GM12878 (cell line): ENCODE measurements around the gene ANKRD33B. TPM values are rescaled to one million over a fixed set of nuclear protein-coding genes. Genes with fewer than 3 reads are reported as not detected.

Experiments used
- ATF7 ChIP-seq: fragments of 450-650 bp; IDR thresholded peaks from 2 replicates; pipeline ENCODE4 v1.6.1; 2016; ENCODE audit warnings: low read depth, mild to moderate bottlenecking
- CBX5 ChIP-seq: sonication (generic); IDR thresholded peaks from 2 replicates; pipeline ENCODE4 v1.6.1; 2016; ENCODE audit warnings: low read depth, moderate library complexity, mild to moderate bottlenecking, inconsistent platforms
- MEF2A ChIP-seq: IDR thresholded peaks from 2 replicates; pipeline ENCODE4 v1.6.1; 2011; ENCODE audit warnings: low read depth, mild to moderate bottlenecking, low read length, moderate library complexity; ENCODE audit not compliant: insufficient read depth
- NFYA ChIP-seq: IDR thresholded peaks from 2 replicates; pipeline ENCODE4 v1.6.1; 2011; ENCODE audit warnings: low read depth, mild to moderate bottlenecking, low read length, improper control_type of control experiment, borderline replicate concordance
- NR2C2 ChIP-seq: IDR thresholded peaks from 2 replicates; pipeline ENCODE4 v1.6.1; 2011; ENCODE audit warnings: borderline replicate concordance, low read depth; ENCODE audit not compliant: control insufficient read depth, insufficient read length
- POLR2AphosphoS2 ChIP-seq: IDR thresholded peaks from 2 replicates; pipeline ENCODE4 v1.6.1; 2011; ENCODE audit warnings: low read depth, mild to moderate bottlenecking, low read length, improper control_type of control experiment, moderate library complexity
- ZNF622 ChIP-seq: fragments of 450-650 bp; IDR thresholded peaks from 2 replicates; pipeline ENCODE4 v1.6.1; 2017; ENCODE audit warnings: mild to moderate bottlenecking, inconsistent platforms
- polyA plus RNA-seq, 11 experiments: library from polyadenylated mRNA; depleted of rRNA in 4 of 11; unstranded in 6 of 11; stranded (reverse) in 5 of 11; fragments of >200 nt; fragmentation: Nextera tagmentation in 4 of 11; fragmentation: Illumina TruSeq in 1 of 11; extraction: Ambion mirVana in 4 of 11; extraction: Trizol in 1 of 11; gene quantifications; 1 replicate in 1 of 11; 2 replicates in 10 of 11; pipeline versions ENCODE4 v1.2.1 to v1.2.3, GENCODE V29; 2011 to 2016; ENCODE audit warnings: inconsistent platforms in 2 of 11, missing spikeins in 2 of 11, low read depth in 1 of 11
- total RNA-seq, 4 experiments: library from RNA; depleted of rRNA in 3 of 4; stranded (reverse); fragments of >200 nt in 3 of 4; fragmentation: Illumina TruSeq in 1 of 4; extraction: Trizol in 1 of 4; gene quantifications; 2 replicates each; pipeline versions ENCODE4 v1.2.1 to v1.2.3, GENCODE V29; 2013 to 2021
- TF ChIP-seq, protein P1 (sequence below): fragments of 450-650 bp; IDR thresholded peaks from 2 replicates; pipeline ENCODE4 v1.6.1; 2017; ENCODE audit warnings: mild to moderate bottlenecking, moderate library complexity
- TF ChIP-seq, protein P2 (sequence below): IDR thresholded peaks from 2 replicates; pipeline ENCODE4 v1.6.1; 2011; ENCODE audit warnings: borderline replicate concordance, low read depth, mild to moderate bottlenecking, moderate library complexity, low read length; ENCODE audit not compliant: insufficient read depth, poor library complexity, severe bottlenecking
- TF ChIP-seq, protein P3 (sequence below): fragments of 150-350 bp; IDR thresholded peaks from 2 replicates; pipeline ENCODE4 v1.6.1; 2016; ENCODE audit warnings: low read depth, low read length

ANKRD33B gene
- total and polyA plus RNA-seq, 10 of the 15 experiments (the other 5 are each of a cell fraction or from before 2014, with no cell fraction given): 4.9 to 61.6 (median 15.6) TPM

DNA sequence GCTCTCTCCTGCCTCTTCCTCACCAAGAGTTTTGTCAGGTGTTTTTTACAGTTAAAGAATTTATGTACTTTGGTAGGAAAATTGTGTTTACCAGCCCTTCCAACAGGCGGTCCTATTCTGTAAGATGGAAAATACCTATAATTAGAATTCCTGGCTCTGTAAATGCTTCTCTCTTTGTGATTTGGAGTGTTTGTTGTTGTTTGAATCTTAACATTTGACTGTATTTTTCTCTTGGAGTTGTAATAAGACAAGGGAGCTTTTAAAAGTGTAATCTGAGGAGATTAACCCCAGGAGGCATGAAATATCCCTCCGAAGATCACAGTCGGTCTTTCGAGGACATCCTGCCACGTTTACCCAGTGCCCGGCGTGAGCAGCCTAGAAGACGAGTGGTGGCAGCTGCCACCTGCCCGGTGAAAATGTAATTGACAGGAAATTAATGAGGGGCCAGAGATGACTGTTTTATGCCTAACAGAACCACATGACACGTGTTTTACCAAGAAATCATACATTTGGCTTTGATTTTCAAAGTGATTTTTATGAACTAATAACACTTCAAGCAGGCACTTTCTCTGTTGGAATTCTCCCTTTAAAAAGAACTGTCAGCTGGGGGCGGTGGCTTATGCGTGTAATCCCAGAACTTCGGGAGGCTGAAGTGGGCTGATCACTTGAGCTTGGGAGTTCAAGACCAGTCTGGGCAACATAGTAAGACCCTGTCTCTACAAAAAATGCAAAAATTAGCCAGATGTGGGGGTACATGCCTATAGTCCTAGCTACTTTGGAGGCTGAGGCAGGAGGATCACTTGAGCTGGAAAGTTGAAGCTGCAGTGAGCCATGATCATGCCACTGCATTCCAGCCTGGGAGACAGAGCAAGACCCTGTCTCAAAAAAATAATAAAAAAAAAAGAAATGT, 20.0 kb downstream of the ANKRD33B start (continued):
- TF ChIP-seq, protein P1, sequence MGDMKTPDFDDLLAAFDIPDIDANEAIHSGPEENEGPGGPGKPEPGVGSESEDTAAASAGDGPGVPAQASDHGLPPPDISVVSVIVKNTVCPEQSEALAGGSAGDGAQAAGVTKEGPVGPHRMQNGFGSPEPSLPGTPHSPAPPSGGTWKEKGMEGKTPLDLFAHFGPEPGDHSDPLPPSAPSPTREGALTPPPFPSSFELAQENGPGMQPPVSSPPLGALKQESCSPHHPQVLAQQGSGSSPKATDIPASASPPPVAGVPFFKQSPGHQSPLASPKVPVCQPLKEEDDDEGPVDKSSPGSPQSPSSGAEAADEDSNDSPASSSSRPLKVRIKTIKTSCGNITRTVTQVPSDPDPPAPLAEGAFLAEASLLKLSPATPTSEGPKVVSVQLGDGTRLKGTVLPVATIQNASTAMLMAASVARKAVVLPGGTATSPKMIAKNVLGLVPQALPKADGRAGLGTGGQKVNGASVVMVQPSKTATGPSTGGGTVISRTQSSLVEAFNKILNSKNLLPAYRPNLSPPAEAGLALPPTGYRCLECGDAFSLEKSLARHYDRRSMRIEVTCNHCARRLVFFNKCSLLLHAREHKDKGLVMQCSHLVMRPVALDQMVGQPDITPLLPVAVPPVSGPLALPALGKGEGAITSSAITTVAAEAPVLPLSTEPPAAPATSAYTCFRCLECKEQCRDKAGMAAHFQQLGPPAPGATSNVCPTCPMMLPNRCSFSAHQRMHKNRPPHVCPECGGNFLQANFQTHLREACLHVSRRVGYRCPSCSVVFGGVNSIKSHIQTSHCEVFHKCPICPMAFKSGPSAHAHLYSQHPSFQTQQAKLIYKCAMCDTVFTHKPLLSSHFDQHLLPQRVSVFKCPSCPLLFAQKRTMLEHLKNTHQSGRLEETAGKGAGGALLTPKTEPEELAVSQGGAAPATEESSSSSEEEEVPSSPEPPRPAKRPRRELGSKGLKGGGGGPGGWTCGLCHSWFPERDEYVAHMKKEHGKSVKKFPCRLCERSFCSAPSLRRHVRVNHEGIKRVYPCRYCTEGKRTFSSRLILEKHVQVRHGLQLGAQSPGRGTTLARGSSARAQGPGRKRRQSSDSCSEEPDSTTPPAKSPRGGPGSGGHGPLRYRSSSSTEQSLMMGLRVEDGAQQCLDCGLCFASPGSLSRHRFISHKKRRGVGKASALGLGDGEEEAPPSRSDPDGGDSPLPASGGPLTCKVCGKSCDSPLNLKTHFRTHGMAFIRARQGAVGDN: no peak
- TF ChIP-seq MEF2A (no peak), ZNF622 (no peak), CBX5 (no peak), NFYA (no peak), NR2C2 (no peak), ATF7 (no peak), POLR2AphosphoS2 (no peak)
- TF ChIP-seq, protein P2, sequence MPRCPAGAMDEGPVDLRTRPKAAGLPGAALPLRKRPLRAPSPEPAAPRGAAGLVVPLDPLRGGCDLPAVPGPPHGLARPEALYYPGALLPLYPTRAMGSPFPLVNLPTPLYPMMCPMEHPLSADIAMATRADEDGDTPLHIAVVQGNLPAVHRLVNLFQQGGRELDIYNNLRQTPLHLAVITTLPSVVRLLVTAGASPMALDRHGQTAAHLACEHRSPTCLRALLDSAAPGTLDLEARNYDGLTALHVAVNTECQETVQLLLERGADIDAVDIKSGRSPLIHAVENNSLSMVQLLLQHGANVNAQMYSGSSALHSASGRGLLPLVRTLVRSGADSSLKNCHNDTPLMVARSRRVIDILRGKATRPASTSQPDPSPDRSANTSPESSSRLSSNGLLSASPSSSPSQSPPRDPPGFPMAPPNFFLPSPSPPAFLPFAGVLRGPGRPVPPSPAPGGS: no peak
- TF ChIP-seq, protein P3, sequence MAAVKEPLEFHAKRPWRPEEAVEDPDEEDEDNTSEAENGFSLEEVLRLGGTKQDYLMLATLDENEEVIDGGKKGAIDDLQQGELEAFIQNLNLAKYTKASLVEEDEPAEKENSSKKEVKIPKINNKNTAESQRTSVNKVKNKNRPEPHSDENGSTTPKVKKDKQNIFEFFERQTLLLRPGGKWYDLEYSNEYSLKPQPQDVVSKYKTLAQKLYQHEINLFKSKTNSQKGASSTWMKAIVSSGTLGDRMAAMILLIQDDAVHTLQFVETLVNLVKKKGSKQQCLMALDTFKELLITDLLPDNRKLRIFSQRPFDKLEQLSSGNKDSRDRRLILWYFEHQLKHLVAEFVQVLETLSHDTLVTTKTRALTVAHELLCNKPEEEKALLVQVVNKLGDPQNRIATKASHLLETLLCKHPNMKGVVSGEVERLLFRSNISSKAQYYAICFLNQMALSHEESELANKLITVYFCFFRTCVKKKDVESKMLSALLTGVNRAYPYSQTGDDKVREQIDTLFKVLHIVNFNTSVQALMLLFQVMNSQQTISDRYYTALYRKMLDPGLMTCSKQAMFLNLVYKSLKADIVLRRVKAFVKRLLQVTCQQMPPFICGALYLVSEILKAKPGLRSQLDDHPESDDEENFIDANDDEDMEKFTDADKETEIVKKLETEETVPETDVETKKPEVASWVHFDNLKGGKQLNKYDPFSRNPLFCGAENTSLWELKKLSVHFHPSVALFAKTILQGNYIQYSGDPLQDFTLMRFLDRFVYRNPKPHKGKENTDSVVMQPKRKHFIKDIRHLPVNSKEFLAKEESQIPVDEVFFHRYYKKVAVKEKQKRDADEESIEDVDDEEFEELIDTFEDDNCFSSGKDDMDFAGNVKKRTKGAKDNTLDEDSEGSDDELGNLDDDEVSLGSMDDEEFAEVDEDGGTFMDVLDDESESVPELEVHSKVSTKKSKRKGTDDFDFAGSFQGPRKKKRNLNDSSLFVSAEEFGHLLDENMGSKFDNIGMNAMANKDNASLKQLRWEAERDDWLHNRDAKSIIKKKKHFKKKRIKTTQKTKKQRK: no peak
